HG03045 (cell line): ENCODE measurements around the gene ZNF106.

ENCODE experiments used
- ATAC-seq: cut with Tn5 transposase; IDR thresholded peaks from one replicate; pipeline ENCODE4 v1.9.1; 2021; ENCODE audit warnings: mild to moderate bottlenecking, moderate library complexity; ENCODE audit not compliant: unreplicated experiment

Gene ZNF106

DNA sequence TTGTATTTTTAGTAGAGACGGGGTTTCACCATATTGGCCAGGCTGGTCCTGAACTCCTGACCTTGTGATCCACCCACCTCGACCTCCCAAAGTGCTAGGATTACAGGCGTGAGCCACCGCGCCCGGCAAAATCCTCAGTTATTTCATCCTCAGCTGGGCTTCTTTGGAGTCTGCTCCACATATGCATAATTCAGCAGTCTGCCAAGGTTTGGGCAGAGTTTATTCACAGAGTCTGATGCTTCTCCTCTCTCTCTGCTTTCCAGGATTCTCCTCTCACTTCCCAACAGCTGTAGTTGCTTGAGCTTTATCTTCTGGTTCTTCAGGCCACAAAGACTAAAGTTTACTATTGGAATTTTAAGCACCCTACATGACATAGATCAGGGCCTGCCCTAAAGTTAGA is 8.2 kb downstream of the ZNF106 start:
- no peak for ATAC-seq

DNA sequence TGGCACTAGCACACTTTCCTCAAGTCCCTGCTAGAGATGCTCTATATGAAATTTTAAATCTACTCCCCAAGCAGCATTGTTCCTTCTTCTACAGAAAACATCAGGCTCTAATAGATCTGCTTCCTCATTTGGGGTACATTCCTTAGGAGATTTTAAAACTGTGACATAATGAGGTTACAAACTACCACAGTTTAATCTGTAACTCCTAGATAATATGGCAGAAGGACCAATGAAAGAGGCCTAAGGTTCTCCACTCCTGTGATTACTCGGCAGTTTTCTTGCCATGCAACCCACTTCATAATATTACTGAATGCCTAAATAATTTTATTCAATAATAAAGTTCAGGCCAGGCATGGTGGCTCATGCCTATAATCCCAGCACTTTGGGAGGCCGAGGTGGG is 16.1 kb downstream of the ZNF106 start:
- no peak for ATAC-seq

DNA sequence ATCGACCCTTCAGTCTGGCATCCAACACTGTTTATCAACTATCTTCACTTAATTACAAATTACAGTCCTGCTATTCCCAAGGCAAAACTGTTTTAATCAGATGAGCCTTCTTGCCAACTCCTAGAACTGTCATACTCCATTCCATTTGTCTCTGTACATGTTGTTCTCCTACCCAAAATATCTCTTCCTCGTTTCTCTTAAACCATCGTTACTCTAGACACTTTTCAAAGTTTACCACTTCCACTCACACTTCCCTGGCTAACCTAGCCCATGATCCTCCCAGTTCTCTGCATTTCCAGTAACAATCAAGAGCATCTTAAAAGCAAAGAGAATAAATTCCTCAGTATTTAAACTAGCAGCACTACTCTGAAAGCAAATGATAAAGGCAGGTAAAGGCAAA is 19.9 kb downstream of the ZNF106 start:
- ATAC-seq, result no peak

DNA sequence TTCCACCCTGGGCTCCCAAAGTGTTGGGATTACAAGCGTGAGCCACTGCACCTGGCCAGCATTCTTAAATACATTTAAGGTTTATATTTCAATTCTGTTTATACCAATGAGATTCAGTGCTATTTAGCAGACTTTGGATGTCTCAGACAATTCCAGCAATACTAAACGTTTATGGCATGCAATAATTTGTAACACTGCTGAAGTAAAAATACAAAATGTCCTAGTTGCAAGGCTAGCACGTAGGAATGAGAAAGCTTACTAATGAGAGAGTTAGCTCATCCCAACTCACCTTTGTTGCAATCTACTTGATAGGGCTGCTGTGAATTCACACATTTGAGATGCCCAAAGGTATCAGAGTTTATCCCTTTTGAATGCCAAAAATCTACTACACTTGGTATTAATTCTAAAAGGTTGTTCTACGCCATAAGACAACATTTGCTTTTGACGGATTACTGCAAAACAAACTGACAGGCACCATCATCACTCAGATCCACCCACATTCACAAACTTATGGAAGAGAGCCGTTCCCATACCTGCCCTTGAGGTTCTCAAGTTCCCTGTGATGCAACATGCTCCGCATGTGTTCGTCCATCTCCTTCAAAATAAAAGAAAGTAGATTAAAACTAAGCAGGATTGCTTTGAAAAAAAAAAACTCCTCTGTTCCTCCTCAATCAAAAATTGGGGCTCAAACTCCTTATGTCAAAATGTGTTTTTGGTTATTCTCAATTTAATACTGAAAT is 25.3 kb downstream of the ZNF106 start:
- ATAC-seq, result no peak

DNA sequence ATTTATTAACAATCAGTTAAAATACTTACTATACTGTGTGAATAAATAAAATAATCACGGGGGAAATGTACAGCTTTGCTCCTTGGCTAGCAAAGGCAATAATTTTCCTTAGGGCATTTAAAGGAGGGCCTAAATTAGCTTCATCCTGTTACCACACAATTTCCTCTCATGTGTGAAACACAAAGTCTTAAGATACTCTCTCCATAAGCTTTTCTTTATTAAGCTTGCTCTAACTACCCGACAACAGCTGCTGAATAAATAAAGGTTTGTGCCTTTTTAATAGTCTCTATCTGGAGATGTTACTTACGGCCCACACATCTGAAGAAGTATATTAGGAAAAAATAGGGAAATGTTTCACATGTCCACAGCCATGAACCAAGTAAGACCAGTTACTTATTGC is 29.7 kb downstream of the ZNF106 start:
- no peak for ATAC-seq

DNA sequence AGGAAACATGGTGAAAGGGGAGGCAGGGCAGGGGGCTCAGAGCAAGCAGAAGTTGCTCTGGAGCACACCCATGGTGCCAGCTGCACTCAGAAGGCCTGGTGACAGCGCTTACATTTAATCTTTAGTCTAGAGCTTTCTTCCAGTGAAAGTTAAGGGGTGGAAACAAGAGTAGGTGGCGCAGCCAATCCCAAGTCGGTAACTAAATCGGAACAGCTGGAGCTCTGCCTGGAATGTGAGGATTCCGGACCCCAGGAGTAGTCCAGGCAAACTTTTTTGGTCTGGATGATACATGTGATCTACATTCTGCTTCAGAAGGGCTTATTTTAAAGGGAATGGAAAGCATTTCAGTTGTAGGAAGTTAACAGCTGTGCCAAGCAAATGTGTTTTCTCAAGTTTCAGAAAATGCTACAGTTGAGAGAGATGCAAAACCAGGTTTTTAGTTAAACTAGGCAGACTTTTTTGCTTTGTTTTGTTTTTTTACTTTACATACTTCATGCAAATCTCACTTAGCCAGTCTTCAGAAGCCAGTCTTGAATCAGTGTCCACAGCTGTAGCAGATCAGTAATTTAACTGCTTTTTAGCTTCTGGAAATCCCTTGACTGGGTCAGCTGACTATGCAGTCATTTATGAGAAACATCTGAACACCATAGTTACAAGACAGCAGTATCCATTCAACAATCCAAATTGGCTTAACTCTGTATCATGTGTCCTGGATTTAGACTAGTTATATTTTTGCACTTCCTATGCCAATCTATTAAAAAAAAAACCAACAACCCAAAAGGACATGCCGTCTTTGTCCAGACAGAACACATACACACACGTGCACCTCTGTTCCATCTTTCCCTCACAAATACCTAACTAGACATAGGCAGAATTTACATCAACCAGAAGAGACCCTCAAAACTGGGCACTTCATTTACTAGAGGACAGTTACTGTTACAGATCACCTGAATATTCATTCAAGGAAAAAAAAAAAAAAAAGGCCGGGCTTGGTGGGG is 33.2 kb downstream of the ZNF106 start:
- ATAC-seq, result peak; percentile 66

DNA sequence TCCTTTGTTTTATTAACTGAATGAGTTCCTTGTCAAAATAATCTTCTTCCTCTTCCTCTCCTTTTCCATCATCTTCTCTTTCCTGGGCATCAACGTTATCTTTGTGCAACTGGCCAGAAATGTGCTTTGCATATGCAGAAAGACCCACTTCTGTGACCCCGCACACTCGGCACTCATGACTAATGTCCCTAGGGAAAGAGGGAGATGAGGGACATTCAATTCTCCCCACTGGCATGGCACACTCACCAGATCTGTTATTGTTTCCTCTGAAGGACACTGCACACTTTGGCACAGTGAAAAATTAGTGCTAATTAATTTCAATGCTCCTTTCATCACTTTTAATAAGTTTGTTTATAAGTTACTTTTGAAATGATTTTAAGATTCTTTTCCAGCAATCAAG is 34.0 kb downstream of the ZNF106 start:
- no peak for ATAC-seq

DNA sequence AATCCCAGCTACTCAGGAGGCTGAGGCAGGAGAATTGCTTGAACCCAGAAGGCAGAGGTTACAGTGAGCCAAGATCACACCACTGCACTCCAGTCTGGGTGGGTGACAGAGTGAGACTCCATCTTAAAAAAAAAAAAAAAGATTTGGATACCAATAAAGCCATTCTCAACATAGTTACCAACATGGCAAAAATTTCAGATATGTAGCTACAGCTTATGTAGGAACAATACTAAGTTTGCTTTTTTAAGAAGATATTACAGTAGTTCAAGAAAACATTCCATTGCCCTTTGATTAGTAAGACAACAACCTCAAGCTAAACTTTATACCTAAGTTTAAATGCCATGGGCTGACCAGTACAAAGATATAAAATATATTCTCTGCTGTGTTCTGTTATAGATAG is 34.4 kb downstream of the ZNF106 start:
- no peak for ATAC-seq

DNA sequence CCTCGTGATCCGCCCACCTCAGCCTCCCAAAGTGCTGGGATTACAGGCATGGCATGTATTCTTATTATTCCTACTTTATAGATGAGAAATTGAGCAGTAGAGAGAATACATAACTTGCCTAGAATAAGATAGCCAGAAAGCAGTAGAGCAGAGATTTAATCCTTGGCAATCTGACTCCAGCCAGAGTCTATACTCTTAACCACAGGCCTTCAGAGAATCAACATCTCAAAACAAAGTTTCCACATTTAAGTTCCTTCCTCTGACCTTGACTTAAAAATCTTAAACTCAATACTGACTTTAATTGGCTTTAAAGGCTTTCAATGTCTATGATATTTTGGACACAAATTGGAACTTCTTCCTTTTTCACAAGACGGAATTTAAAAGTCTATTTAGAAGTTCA is 37.1 kb downstream of the ZNF106 start:
- ATAC-seq, result no peak

DNA sequence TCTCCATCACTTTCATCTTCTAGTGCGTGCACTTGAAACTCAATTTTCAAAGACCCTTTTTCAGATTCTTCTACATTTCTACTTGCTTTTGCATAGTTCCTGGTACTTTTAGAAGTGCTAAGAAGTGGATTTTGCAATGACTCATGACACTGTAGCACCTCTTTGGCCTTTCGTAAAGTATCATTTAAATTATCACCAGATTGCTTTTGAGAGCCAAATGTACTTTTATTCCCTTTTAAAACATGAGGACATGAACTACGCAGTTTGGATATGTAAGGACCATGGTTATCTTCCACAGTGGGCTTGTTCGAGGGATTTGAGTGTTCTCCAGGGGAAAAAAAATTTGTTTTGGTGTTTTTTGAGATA is 40.5 kb downstream of the ZNF106 start:
- ATAC-seq, result no peak

DNA sequence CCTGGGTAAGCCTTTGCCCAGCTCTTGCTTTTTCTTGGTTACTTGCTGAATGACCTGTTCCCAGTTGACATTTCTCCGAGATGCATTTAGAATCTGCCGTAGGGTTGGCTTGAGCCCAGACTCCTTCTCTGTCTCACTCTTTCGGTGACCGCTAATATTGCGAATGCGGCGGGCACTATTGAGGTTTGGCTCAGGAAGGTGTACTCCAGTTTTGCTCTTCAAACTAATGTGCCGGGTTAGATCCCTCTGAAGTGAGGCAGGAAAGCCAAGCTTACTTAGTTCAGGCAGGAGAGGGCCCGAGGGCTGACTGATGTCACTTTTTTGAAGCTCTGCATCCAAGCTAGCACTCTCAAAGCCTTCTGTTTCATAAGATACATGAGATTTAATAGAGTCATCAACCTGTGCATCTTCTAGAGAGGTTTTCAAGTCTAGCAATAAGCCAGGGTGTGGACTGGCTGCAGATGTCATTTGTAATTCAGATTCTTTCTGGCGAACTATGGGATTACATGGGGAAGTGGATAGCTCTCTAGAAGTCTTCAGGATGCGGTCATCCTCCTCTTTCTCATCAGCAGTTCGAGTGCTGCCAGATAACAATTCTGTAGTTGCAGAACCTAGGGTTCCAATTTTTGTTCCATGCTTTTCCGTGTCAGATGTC is 41.0 kb downstream of the ZNF106 start:
- ATAC-seq, result no peak

DNA sequence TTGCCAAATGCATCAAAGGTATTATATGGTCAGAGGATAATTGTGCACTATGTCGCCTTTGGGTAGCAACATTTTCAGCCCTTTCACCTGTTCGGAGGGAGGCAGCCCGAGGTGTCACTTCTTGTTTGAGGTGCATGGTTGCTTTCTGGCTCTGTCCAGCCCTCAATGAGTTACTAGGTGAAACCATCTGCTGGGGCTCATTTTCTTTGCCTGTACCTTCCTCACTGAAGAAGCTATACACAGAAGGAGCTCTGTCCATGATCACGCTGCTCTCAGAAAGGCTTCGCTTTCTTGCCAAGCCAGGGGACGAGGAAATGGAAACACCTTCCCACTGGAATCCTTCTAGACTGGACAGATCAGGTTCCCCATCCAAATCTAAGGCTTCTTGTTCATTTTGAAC is 42.7 kb downstream of the ZNF106 start:
- no peak for ATAC-seq

DNA sequence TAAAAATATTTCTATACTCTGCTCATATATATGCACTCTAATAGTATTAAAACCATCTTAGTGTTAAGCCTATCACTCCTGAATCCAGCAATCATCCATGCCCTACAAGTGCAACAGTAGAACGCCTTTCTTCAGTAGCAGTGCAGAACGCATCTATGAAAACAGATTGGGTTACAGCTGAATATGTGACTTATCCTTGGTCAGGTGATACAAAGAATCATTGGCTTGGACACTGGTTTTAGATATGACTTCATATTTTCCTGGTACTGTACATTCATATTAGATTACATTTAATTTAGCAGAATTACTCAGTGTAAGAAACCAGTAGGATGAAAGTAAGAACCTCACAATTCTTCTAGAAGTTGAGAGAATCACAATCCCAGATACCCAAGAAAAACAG is 43.3 kb downstream of the ZNF106 start:
- no peak for ATAC-seq

DNA sequence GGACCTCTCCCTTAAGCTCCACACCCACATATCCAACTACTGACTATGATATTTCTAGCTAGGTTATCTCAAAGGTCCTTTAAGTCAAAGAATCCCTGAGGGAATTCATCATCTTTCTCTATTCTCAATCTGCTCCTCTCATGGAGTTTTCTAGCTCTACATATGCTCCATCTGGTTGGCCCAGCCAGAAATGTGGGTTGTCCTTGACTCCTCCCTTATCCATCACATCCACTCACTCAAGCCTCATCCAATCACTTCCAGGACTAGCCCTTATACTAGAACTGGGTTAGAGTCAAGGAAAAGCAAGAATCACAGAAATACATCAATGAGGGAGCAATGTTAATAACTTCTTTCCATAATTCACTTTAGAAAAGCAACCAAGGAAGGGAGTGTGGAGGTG is 45.4 kb downstream of the ZNF106 start:
- no peak for ATAC-seq

DNA sequence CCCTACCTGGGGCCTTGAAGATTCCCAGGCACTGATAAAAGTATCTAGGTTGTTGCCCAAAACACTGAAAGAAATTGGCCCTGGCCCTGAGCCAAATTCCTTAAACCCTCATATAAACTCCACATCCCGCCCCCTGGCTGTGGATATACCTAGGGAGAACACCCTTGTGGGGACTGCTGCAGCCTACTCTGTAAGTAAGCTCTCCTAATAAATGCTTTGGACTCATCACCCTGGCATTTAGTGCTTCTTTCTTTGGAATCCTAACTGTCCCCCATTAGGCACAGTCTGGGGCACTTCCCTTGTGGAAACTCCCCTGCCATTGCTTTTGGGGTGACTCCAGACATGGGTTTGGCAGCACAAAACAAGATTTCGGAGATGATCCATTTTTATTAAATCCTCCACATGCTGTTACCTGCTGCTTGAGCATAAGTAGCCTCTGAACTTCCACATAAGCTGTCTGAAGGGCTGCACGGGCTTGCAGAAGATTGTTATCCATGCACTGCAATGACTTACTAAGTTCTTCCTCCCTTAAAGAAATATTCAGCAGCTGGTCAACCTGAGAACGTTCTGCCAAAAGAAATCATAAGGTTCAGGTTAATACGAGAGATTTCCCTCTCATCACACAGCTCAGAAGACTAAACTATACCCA is 46.4 kb downstream of the ZNF106 start:
- ATAC-seq, result no peak

DNA sequence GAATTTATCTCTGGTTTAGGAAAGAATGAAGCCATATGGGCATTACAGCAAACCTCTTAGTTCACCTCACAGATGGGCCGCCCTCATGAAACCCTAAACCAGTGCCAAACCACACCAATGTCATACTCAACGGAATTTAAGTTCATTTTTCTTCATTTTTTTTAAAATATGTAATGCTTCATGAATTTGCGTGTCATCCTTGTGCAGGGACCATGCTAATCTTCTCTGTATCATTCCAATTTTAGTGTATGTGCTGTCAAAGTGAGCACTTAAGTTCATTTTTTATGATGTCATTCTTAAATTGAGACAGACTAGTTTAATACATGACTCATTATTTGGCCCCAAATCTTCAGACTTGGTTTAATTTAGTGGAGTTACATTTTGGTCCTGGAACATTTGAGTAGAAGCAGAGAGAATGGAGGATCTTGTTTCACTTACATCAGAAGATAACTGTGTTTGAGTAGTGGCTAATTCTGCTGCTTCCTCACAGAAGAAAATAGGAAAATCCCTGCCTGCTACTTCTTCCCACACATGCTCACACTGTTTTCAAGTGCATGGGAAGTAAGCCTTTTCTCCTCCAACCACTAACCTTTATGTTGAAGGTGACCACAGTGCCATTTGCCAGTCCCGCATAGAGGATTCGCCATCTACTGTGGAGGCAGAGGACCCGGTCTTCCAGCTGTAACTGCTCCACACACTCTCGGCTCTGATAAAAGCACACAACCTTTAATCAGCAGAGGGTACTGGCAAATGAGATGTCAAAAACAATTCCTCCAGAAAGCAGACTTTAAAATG is 63.3 kb downstream of the ZNF106 start:
- no peak for ATAC-seq

DNA sequence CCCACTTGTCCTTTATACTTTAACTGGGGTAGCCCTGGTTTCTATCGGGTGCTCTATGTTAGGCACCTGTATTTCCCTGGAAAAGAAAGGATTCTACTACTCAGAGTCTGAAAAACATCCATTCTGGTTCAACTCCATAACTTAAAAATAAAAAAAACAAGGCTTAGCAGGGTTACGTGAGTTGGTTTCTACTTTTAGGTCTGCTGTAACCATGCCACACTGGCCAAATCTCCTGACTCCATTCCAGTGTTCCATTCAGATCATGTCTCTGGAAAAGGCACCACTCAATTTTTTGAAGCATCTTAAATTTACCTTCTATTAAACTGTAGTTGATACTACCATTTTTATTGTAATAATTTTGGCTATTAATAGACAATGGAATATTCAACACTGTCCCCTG is 69.6 kb downstream of the ZNF106 start:
- ATAC-seq, result no peak

DNA sequence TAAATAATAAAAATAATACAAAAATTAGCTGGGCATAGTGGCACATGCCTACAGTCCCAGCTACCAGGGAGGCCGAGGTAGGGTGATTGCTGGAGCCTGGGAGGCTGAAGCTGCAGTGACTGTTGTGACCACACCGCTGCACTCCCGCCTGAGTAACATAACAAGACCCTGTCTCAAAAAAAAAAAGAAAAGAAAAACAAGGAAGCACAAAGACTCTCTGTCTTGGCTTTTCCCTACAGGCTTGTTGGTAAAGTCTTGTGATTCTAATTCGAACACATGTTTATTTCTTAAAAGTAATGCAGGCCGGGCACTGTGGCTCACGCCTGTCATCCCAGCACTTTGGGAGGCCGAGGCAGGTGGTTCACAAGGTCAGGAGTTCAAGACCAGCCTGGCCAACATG is 71.6 kb downstream of the ZNF106 start:
- ATAC-seq, result no peak

DNA sequence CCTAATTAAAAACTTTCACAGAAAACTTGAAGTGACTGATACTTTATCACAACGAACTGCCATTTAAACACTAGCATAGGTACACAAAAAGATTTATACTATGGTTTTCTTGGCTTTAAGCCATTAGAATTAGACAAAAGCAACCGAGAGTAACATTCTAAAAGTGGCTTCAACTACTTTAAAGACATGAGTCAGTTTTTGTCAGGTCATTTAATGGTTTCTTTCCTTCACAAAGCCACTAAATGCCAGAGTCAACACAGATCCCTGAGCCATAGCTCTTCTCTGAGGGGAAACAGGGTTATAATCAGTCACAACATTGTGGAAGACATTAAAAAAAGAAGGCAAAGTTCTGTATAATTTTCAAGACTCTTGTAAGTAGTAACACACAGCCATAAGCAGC is 77.0 kb downstream of the ZNF106 start:
- ATAC-seq, result no peak

DNA sequence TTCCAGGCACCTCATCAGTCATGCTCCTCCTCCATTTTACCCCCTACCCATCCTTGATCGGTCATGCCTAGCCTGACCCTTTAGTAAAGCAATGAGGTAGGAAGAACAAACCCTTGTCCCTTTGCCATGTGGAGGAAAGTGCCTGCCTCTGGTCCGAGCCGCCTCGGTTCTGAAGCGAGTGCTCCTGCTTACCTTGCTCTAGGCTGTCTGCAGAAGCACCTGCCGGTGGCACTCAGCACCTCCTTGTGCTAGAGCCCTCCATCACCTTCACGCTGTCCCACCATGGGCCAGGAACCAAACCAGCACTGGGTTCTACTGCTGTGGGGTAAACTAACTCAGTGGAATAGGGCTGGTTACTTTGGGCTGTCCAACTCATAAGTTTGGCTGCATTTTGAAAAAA is 79.1 kb downstream of the ZNF106 start:
- no peak for ATAC-seq
